GM21529 (cell line): ENCODE data around the gene CASP5.
"Not testable (repeated sequence)": the region's sequence is repeated elsewhere in the genome, so short reads cannot be mapped to it uniquely, and the experiment has no call there.

Experiments
- ATAC-seq: cut with Tn5 transposase; IDR thresholded peaks from one replicate; pipeline ENCODE4 v1.9.1; 2021; ENCODE audit not compliant: unreplicated experiment

CASP5 gene

GRCh38 chr11:105023003-105023402, at the start of gene CASP5:
CASP5 (minus strand) TSS chr11:105023168; CDS start chr11:105023136, 32 bp downstream.
- ATAC-seq, result no peak

GRCh38 chr11:105072080-105072479, 49.1 kb upstream of the CASP5 start:
- ATAC-seq, result not testable (repeated sequence)

DNA sequence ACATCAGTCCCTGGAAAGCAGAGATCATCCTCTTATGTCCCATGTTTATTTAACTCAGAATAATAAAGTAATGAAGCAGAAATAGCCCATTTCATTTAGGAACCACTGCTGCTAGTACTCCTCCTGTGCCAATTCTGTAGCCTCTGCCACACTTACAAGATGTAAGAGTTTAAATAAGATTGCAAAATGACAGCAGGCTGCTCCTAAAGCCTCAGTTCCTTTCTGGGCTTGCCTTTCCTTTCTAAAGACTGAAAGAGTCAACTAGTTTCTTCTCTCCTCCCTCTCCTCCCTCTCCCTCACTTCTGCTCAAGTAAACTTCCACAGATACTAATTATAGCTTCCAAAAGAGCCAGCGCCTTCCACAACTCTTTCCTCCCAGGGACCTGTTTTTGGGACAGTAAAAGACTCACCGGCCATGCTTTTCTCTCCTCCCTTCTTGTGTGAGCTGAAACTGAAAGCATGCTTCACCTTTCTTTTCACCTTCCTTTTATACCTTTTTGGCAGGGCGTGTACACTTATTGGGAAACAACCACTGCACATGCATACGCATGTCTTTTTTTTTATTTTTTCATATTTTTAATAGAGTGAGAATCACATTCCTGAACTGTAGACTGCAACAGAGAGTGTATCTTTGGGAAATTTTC, 48.2 kb upstream of the CASP5 start:
- no peak for ATAC-seq

DNA sequence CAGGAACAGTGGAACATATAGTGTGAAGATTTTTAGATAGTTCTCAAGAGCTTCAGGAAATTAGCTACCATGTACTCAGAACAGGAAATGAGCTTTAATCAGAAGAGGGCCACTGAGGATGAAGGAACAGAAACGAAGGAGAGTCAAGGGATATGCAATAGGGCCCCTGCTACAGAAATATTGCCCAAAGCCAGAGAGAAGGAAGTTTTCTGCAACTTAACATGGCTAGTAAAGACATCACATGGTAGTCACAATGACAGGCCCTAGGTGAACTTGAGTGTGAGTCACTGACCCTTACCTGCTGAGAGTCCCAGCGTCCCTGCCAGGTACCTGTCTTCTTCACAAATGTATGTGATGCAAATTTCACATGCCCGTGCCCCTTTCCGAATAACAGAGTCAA, 47.3 kb upstream of the CASP5 start:
- no peak for ATAC-seq

DNA sequence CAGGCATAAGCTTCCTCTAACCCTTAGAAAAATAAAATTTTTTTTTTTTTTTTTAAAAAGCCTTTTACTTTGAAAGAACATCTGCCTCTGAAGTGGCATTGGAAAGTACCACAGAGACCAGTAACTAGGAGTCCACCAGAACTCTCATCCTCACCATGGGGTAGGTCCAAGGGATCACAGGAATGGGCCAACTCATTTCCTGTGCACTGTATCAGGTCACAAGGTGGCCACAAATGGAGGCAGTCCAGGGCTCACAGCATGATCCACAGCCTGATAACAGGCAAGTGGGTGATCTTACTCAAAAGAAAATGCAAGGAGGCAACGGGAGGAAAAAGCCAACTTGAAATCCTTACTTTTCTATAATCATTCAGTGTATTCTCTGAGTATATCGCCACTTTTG, 46.8 kb upstream of the CASP5 start:
- ATAC-seq, result not testable (repeated sequence)

GRCh38 chr11:105063245-105063941, 40.4 kb upstream of the CASP5 start:
- ATAC-seq, result not testable (repeated sequence)

DNA sequence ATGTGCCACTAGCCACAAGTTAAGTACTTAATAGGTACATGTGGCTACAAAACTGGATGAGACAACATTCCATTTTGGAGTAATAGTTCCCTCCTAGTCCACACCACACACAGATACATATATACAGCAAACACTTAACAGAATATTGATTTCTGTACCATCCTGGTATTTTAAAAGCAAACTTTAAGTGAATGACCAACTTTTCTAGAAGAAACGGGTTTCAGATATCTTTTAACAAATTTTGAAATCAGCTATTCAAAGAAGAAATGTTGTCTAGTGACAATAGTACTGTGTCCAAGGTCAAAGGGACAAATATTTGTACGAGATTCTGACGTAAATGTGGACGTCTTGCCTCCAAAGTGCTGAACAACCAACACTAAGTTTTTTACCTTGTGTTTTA, 34.5 kb upstream of the CASP5 start:
- ATAC-seq, result no peak

- no peak for ATAC-seq
These were observed 33.5 kb upstream of the CASP5 start for GRCh38 chr11:105056446-105056845.

- ATAC-seq, result no peak
These were observed 31.9 kb upstream of the CASP5 start for GRCh38 chr11:105054723-105055493.

- ATAC-seq, result no peak
These were observed 29.5 kb upstream of the CASP5 start for GRCh38 chr11:105052487-105052886.

- no peak for ATAC-seq
These were observed 28.6 kb upstream of the CASP5 start for GRCh38 chr11:105051559-105051958.

GRCh38 chr11:105049481-105049880, 26.5 kb upstream of the CASP5 start:
- no peak for ATAC-seq

GRCh38 chr11:105046898-105047579, 24.1 kb upstream of the CASP5 start:
- ATAC-seq, result no peak

DNA sequence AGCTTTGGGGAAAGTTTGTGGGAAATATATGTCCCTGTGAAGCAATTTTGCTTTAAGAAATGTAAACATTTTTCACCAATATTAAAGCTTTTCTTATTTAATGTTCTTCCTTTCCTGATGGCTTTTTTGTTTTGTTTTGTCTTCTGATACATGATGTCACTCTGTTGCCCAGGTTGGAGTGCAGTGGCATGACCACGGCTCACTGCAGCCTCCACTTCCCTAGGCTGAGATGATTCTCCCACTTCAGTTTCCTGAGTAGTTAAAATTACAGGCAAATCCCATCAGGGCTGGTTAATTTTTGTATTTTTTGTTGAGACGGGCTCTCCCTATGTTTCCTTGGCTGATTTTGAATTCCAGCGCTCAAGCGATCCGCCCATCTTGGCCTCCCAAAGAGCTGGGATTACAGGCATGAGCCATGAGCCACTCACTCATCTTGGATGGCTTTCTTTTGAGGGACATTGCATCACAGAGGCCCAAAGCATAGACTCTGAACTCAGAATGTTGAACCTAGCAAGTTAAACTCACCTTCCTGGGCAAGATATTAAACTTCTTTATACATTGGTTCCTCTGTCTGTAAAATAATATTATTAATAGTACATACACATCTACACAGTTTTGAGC, 22.8 kb upstream of the CASP5 start:
- ATAC-seq, result no peak

DNA sequence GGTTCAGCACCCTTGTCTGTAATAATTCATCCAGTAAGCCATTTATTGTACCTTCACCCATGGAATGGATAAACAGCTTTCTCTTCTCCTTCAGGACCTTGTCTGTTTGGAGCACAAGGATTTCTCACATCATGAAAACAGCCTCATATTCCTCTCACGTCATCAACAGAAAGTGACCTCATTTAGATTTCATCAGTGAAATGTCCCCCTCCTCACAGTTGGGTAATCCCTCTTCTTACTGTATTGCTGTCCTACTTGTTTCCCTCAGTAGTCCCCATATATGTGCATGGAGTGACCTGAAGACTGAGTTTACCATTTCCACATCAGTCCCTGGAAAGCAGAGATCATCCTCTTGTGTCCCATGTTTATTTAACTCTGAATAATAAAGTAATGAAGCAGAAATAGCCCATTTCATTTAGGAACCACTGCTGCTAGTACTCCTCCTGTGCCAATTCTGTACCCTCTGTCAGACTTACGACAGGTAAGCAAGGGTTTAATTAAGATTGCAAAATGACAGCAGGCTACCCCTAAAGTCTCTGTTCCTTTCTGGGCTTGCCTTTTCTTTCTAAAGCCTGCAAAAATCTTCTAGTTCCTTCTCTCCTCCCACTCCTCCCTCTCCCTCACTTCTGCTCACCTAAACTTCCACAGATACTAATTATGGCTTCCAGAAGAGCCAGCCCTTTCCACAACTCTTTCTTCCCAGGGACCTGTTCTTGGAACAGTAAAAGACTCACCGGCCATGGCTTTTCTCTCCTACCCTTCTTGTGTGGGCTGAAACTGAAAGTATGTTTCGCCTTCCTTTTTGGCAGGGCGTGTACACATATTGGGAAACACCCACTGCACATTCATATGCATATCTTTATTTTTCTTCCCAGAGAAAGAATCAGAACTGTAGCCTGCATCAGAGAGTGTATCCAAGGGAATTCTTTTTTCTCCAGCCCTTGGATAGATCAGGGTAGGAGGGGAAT, 21.9 kb upstream of the CASP5 start, which contains the start of gene CARD16:
TSS of gene CARD16 (minus strand) at position 779 of the 968 bp plus-strand sequence. CDS start at position 741, 38 bp downstream.
- ATAC-seq, result peak; percentile 99

- ATAC-seq, result no peak
These were observed 19.2 kb upstream of the CASP5 start for GRCh38 chr11:105042178-105042577.

DNA sequence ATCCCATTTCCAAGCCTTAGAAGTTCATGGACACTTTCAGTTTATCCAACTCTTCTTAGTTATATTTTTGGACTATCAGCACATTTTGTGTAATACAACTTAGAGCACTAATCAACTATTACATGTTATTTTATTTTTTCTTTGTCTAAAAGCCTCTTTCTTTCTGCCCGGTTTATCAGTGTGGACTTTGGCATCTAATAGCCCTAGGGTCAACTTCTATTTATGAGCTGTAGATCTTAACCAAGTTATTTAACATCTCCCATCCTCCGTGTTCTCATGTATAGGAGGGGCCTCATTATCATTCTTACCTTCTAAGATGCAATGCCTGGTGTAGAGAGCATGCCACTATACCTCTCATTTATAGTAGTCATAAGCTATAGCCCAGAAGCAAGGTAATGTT, 17.7 kb upstream of the CASP5 start:
- no peak for ATAC-seq

DNA sequence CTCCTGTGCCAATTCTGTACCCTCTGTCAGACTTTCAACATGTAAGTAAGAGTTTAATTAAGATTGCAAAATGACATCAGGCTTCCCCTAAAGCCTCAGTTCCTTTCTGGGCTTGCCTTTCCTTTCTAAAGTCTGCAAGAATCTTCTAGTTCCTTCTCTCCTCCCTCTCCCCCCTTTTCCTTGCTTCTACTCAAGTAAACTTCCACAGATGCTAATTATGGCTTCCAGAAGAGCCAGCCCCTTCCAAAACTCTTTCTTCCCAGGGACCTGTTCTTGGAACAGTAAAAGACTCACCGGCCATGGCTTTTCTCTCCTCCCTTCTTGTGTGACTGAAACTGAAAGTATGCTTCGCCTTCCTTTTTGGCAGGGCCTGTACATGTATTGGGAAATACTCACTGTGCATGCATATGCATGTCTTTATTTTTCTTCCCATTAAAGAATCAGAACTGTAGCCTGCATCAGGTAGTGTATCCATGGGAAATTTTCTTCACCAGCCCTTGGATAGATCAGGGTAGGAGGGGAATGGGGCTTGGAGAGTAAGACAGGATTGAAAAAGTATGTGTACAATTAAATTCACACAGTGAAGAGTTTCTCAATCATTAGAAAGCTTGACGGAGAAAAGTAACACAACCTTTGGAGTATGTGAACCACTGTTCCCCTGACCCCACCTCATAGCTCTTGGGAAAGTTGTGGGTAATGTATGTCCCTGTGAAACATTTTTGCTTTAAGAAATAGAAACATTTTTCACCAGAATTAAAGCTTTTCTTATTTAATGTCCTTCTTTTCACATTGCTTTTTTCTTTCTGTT, 12.0 kb upstream of the CASP5 start, which contains the start of gene CASP1:
TSS of gene CASP1 (minus strand) at position 332 of the 808 bp plus-strand sequence. CDS start at position 301, 31 bp downstream.
- peak; percentile 98 for ATAC-seq

GRCh38 chr11:105034388-105034787, 11.4 kb upstream of the CASP5 start:
- ATAC-seq, result peak; percentile 3
